Measurements from ENCODE around the gene SCAMP2.

The SCAMP2 gene

DNA sequence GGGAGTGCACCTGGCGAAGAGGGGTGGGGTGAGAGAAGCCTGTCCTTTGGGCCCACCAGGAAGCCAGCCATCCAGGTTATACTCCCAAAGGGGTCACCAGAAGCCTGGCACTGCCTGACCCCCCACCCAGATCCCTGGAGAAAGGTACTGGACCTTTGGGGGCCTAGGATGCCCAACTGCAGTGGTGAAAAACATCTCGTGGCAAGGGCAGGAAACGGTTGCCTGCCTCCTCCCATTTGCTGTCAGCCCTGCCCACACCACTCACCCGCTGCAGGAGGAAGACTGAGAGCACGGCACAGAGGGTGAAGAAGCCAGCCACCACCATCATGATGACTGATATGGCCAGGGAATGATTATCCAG lies 28.0 kb downstream of the SCAMP2 start:
- Histone ChIP-seq H3K9me3 (replicated peaks; ENCODE audit: insufficient read depth, low read length) (no peaks in the 10 kb centered on the region), H3K9me2 (replicated peaks; ENCODE audit: insufficient read depth, low read length) (no peaks in the 10 kb centered on the region), H3K4me2 (ENCODE audit: low read depth, low read length) (no peak overlapping the region), H3K36me3 (replicated peaks; ENCODE audit: insufficient read depth, low read length) (no peaks in the 10 kb centered on the region), H2AFZ (ENCODE audit: low read length) (no peak overlapping the region), H4K20me1 (ENCODE audit: insufficient read depth, low read length) (no peaks in the 10 kb centered on the region), H3F3A (ENCODE audit: insufficient read depth, low read length) (peaks cover 14% of the 10 kb centered on the region), H3K27me3 (replicated peaks; ENCODE audit: insufficient read depth, low read length) (no peaks in the 10 kb centered on the region), H3K27ac (ENCODE audit: low read length) (no peak overlapping the region), H3K79me2 (ENCODE audit: low read length) (peaks cover 25% of the 10 kb centered on the region), H3K4me3 (ENCODE audit: low read length) (no peak overlapping the region), H3K9ac (ENCODE audit: low read length) (no peak overlapping the region), H3K4me1 (ENCODE audit: low read length) (peaks cover 7% of the 10 kb centered on the region; the same call in 1 of the 2 replicates)
- no peak for TF ChIP-seq EZH2 (optimal IDR thresholded peaks at IDR 0.05; ENCODE audit: low read depth, low read length)
- TF ChIP-seq, protein P1, sequence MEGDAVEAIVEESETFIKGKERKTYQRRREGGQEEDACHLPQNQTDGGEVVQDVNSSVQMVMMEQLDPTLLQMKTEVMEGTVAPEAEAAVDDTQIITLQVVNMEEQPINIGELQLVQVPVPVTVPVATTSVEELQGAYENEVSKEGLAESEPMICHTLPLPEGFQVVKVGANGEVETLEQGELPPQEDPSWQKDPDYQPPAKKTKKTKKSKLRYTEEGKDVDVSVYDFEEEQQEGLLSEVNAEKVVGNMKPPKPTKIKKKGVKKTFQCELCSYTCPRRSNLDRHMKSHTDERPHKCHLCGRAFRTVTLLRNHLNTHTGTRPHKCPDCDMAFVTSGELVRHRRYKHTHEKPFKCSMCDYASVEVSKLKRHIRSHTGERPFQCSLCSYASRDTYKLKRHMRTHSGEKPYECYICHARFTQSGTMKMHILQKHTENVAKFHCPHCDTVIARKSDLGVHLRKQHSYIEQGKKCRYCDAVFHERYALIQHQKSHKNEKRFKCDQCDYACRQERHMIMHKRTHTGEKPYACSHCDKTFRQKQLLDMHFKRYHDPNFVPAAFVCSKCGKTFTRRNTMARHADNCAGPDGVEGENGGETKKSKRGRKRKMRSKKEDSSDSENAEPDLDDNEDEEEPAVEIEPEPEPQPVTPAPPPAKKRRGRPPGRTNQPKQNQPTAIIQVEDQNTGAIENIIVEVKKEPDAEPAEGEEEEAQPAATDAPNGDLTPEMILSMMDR (IDR thresholded peaks at IDR 0.05; ENCODE audit: low read length): no peak
- no peak for TF ChIP-seq EZH2phosphoT487 (IDR thresholded peaks at IDR 0.05; ENCODE audit: low read length)
- no peak for DNase-seq

DNA sequence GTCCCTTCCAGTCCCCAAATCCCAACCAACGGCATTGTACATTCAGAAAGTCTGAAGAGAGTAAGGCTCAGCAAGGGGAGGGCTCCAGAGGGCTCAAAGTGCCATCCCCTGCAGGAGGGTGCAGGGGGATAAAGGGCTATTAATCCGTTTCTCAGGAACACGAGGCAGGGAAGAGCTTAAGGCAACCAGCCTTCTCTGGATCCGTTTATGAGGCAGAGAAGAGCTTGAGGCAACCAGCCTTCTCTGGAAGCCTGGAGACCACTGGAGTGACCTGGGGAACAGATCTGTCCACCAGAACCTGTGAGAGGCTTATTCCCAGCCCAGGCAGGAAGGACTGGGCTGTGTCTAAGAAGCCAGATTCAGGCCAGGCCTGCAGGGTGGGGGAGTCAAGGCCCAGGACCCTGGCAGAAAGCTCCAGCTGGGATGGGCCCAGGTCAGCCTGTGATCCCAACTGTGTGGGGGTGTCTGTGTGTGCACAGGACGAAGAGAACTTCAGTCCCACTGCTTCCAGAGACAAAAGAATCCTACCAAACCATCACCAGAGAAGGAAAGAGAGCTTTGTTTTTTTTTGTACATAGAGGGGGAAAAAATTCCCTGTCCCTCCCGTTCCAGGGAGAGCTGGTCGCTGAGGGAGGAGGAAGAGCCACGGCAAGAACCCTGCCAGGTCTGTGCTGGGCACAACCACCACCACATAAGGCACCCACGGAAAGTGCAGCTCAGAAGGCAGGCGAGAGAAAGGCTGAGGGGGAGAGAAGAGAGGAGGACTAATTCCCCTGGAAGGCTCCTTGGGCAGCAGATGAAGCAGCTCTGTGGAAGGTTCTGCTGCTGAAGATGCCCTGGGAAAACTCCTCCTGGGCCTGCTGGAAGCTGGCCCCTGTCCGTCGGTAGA lies 28.6 kb downstream of the SCAMP2 start:
- Histone ChIP-seq H3K4me1 (ENCODE audit: low read length) (peaks cover 7% of the 10 kb centered on the region; the same call in 1 of the 2 replicates), H2AFZ (ENCODE audit: low read length) (no peak overlapping the region), H3K4me2 (ENCODE audit: low read depth, low read length) (no peak overlapping the region), H3K79me2 (ENCODE audit: low read length) (peaks cover 25% of the 10 kb centered on the region), H3K9me3 (replicated peaks; ENCODE audit: insufficient read depth, low read length) (no peaks in the 10 kb centered on the region), H3K9me2 (replicated peaks; ENCODE audit: insufficient read depth, low read length) (no peaks in the 10 kb centered on the region), H3K9ac (ENCODE audit: low read length) (no peak overlapping the region), H3F3A (ENCODE audit: insufficient read depth, low read length) (peaks cover 14% of the 10 kb centered on the region), H3K27ac (ENCODE audit: low read length) (no peak overlapping the region), H3K36me3 (replicated peaks; ENCODE audit: insufficient read depth, low read length) (no peaks in the 10 kb centered on the region), H3K27me3 (replicated peaks; ENCODE audit: insufficient read depth, low read length) (no peaks in the 10 kb centered on the region), H4K20me1 (ENCODE audit: insufficient read depth, low read length) (no peaks in the 10 kb centered on the region), H3K4me3 (ENCODE audit: low read length) (no peak overlapping the region)
- TF ChIP-seq, protein P1 (IDR thresholded peaks at IDR 0.05; ENCODE audit: low read length): no peak
- TF ChIP-seq EZH2phosphoT487 (IDR thresholded peaks at IDR 0.05; ENCODE audit: low read length): no peak
- no peak for TF ChIP-seq EZH2 (optimal IDR thresholded peaks at IDR 0.05; ENCODE audit: low read depth, low read length)
- no peak for DNase-seq

DNA sequence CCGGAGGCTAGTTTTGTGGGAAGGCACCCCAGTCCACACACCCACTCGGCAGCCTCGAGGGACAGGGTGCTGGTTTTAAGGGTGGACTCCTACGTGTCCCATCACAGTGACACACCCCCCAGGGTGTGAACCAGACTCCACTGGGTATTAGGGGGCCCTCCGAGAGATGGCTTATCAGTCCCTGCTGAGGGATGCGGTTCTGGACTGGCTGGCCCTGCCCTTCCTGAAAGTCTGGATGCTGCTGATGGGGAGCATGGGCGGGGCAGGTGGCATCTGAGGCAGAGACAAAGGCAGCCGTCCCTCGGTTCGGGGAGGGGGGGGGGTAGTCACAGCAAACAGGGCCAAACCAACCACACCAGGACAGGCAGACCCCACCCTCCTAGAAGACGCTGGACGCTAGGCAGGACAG lies 29.3 kb downstream of the SCAMP2 start:
- Histone ChIP-seq H3K9me3 (replicated peaks; ENCODE audit: insufficient read depth, low read length) (no peaks in the 10 kb centered on the region), H3K9ac (ENCODE audit: low read length) (peak overlapping the region; percentile 81), H3K36me3 (replicated peaks; ENCODE audit: insufficient read depth, low read length) (no peaks in the 10 kb centered on the region), H3K4me3 (ENCODE audit: low read length) (peak overlapping the region; percentile 66), H3K79me2 (ENCODE audit: low read length) (peaks cover 25% of the 10 kb centered on the region), H2AFZ (ENCODE audit: low read length) (no peak overlapping the region), H3K4me1 (ENCODE audit: low read length) (peaks cover 7% of the 10 kb centered on the region; the same call in 1 of the 2 replicates), H3F3A (ENCODE audit: insufficient read depth, low read length) (peaks cover 14% of the 10 kb centered on the region), H3K27me3 (replicated peaks; ENCODE audit: insufficient read depth, low read length) (no peaks in the 10 kb centered on the region), H3K9me2 (replicated peaks; ENCODE audit: insufficient read depth, low read length) (no peaks in the 10 kb centered on the region), H3K4me2 (ENCODE audit: low read depth, low read length) (peak overlapping the region; percentile 77), H4K20me1 (ENCODE audit: insufficient read depth, low read length) (no peaks in the 10 kb centered on the region), H3K27ac (ENCODE audit: low read length) (no peak overlapping the region)
- no peak for DNase-seq
- TF ChIP-seq, protein P1 (IDR thresholded peaks at IDR 0.05; ENCODE audit: low read length): no peak
- TF ChIP-seq EZH2 (optimal IDR thresholded peaks at IDR 0.05; ENCODE audit: low read depth, low read length) (no peak), EZH2phosphoT487 (IDR thresholded peaks at IDR 0.05; ENCODE audit: low read length) (no peak)

Measured in MM.1S (cell line).